ENCODE results near the gene IL1R2. TPM values are rescaled to one million over a fixed set of nuclear protein-coding genes. Genes with fewer than 3 reads are reported as not detected.
A peak's percentile ranks its signal among the peaks of the same experiment; 100 is the strongest.

The IL1R2 gene
- total and polyA plus RNA-seq, 2 of the 13 experiments (the other 11 are each of a cell fraction or from before 2014, with no cell fraction given) = 3.6 to 7.3 TPM

GRCh38 chr2:102059151-102059550 lies 67.4 kb downstream of the IL1R2 start:
- peaks cover 92% of the 10 kb centered on the region for H3K4me1 ChIP-seq (ENCODE audit: insufficient read depth, low read length)
- in situ Hi-C loops (cut with HindIII; ENCODE audit: extremely low pct_ligation_motif_present, low pct_unique_long_range_greater_than_20kb) = no loop called here
- H3K27ac ChIP-seq (ENCODE audit: extremely low read length, insufficient read depth, low read length) = peak overlapping the region; percentile 89
- H4K20me1 ChIP-seq (ENCODE audit: insufficient read depth, low read length) = no peaks in the 10 kb centered on the region
- no peaks in the 10 kb centered on the region for H3K27me3 ChIP-seq (ENCODE audit: control insufficient read depth in 1 of 2, insufficient read depth in 2 of 2, low read length in 2 of 2)
- H3K4me3 ChIP-seq (replicated peaks in 1 of 3; ENCODE audit: insufficient read depth in 1 of 3, low read depth in 2 of 3, low read length in 3 of 3) = no peak overlapping the region
- ChIA-PET CTCF (ENCODE audit: low intra/inter-chr PET ratio, low total read pairs) (no interaction called here), POLR2A (interaction anchor here (0.9 to 3.3 kb wide), 5 partner anchors 9 to 96 kb away, joined by 3 to 35 read pairs (median 6); no protein-coding TSS in a partner anchor)
- H3K9ac ChIP-seq (ENCODE audit: insufficient read depth, low read depth, low read length) = no peak overlapping the region
- no peaks in the 10 kb centered on the region for H3K36me3 ChIP-seq (replicated peaks in 1 of 2; ENCODE audit: control insufficient read depth in 1 of 2, insufficient read depth in 2 of 2, low read length in 2 of 2)
- no peak overlapping the region for H3K4me2 ChIP-seq (ENCODE audit: low read depth, low read length)
- no TSS peak for BruUV-seq (replicated peaks)
- DNase-seq (ENCODE audit: low spot score) (no peak), FAIRE-seq (no peak), ATAC-seq (no peak)
- H3K9me3 ChIP-seq (ENCODE audit: low read length) = no peaks in the 10 kb centered on the region
- H3K79me2 ChIP-seq (ENCODE audit: insufficient read depth, low read length) = no peaks in the 10 kb centered on the region
- H2AFZ ChIP-seq (ENCODE audit: low read length) = no peak overlapping the region
- intact Hi-C loops (cut with micrococcal nuclease; ENCODE audit: unreplicated experiment) = loop anchor here (2.0 kb wide), 1 partner anchor 98 kb away; no protein-coding TSS in a partner anchor
- 38% methylated on average over 1 of the region's 1 CpG for WGBS (ENCODE audit: low lambda C conversion rate)
- TF ChIP-seq BCL6 (CRISPR knock-in tag; IDR thresholded peaks at IDR 0.05) (peak; percentile 28; the same call in 1 of the 2 replicates), SMARCC2 (IDR thresholded peaks at IDR 0.05) (no peak), MIER3 (CRISPR knock-in tag; IDR thresholded peaks at IDR 0.05; ENCODE audit: borderline replicate concordance) (no peak; the same call in 1 of the 2 replicates), HNRNPLL (IDR thresholded peaks at IDR 0.05; ENCODE audit: low read depth, low read length, poor library complexity, severe bottlenecking) (no peak), RERE (CRISPR knock-in tag; IDR thresholded peaks at IDR 0.05; ENCODE audit: low read depth) (no peak), ZNF704 (CRISPR knock-in tag; IDR thresholded peaks at IDR 0.05; ENCODE audit: borderline replicate concordance) (no peak), KLF9 (CRISPR knock-in tag; IDR thresholded peaks at IDR 0.05; ENCODE audit: low read depth) (no peak), MAFF (IDR thresholded peaks at IDR 0.05; ENCODE audit: low read depth, low read length) (no peak), ZNF124 (CRISPR knock-in tag; IDR thresholded peaks at IDR 0.05) (no peak), ZNF276 (CRISPR knock-in tag; IDR thresholded peaks at IDR 0.05; ENCODE audit: low read depth) (no peak), KLF16 (CRISPR knock-in tag; IDR thresholded peaks at IDR 0.05) (no peak), NCOA1 (CRISPR knock-in tag; IDR thresholded peaks at IDR 0.05) (no peak), HNRNPK (IDR thresholded peaks at IDR 0.05; ENCODE audit: low read depth, low read length, poor library complexity, severe bottlenecking) (no peak)
- TF ChIP-seq, protein P1, sequence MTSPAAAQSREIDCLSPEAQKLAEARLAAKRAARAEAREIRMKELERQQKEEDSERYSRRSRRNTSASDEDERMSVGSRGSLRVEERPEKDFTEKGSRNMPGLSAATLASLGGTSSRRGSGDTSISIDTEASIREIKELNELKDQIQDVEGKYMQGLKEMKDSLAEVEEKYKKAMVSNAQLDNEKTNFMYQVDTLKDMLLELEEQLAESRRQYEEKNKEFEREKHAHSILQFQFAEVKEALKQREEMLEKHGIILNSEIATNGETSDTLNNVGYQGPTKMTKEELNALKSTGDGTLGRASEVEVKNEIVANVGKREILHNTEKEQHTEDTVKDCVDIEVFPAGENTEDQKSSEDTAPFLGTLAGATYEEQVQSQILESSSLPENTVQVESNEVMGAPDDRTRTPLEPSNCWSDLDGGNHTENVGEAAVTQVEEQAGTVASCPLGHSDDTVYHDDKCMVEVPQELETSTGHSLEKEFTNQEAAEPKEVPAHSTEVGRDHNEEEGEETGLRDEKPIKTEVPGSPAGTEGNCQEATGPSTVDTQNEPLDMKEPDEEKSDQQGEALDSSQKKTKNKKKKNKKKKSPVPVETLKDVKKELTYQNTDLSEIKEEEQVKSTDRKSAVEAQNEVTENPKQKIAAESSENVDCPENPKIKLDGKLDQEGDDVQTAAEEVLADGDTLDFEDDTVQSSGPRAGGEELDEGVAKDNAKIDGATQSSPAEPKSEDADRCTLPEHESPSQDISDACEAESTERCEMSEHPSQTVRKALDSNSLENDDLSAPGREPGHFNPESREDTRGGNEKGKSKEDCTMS (CRISPR knock-in tag; conservative IDR thresholded peaks at IDR 0.05) = no peak
